Measurements from ENCODE around the gene PHLDB1. TPM values are rescaled to one million over a fixed set of nuclear protein-coding genes. Genes with fewer than 3 reads are reported as not detected.

The PHLDB1 gene
- total and polyA plus RNA-seq, 2 of the 8 experiments (the other 6 are each of a cell fraction or from before 2014, with no cell fraction given): 53.9 to 74.8 TPM

DNA sequence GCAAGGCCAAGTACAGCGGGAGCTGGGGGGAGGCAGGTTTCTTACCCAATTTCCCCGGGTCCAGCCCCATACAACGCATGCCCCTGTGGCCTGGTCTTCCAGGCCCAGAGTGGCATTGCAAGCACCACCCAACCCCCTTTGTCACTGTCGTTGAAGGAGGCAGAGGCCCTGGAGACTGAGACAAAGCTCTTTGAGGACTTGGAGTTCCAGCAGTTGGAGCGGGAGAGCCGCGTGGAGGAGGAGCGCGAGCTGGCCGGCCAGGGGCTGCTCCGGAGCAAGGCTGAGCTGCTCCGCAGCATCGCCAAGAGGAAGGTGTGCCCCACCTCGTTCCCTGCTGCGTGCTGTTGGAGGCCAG is 27.8 kb downstream of the PHLDB1 start (continued):
- TF ChIP-seq KDM1A (IDR thresholded peaks at IDR 0.05; ENCODE audit: borderline replicate concordance, low read length) (no peak), SIN3A (conservative IDR thresholded peaks at IDR 0.05 in 1 of 2, IDR thresholded peaks at IDR 0.05 in 1 of 2; ENCODE audit: low read depth in 1 of 2, low read length in 2 of 2) (no peak; a peak in 1 of 4 replicates), EP300 (IDR thresholded peaks at IDR 0.05; ENCODE audit: borderline replicate concordance in 1 of 2, low read depth in 2 of 2, low read length in 2 of 2) (no peak), CBX8 (IDR thresholded peaks at IDR 0.05; ENCODE audit: borderline replicate concordance, low read depth, low read length) (no peak), TAF7 (optimal IDR thresholded peaks at IDR 0.05; ENCODE audit: borderline replicate concordance, low read depth, low read length) (no peak), CREB1 (IDR thresholded peaks at IDR 0.05) (no peak), EZH2 (IDR thresholded peaks at IDR 0.05; ENCODE audit: low read depth, low read length, severe bottlenecking) (no peak), JUN (IDR thresholded peaks at IDR 0.05; ENCODE audit: low read depth, low read length) (no peak), KDM5A (IDR thresholded peaks at IDR 0.05; ENCODE audit: low read length) (no peak), SP1 (IDR thresholded peaks at IDR 0.05; ENCODE audit: low read depth, low read length) (0 out of 2 replicates have a peak, but pooled peaks have one; percentile 1), BCL11A (IDR thresholded peaks at IDR 0.05; ENCODE audit: low read depth in 2 of 2, low read length in 2 of 2) (no peak), ZNF274 (IDR thresholded peaks at IDR 0.05; ENCODE audit: borderline replicate concordance, extremely low read depth, low read length) (no peak), RXRA (IDR thresholded peaks at IDR 0.05; ENCODE audit: insufficient read depth, low read depth, low read length) (no peak), KDM4A (IDR thresholded peaks at IDR 0.05; ENCODE audit: low read depth, low read length, severe bottlenecking) (peak; percentile 33), SP2 (IDR thresholded peaks at IDR 0.05; ENCODE audit: low read length) (no peak), TAF1 (IDR thresholded peaks at IDR 0.05; ENCODE audit: low read depth, low read length) (no peak), PHF8 (conservative IDR thresholded peaks at IDR 0.05; ENCODE audit: low read depth, low read length) (0 out of 2 replicates have a peak, but pooled peaks have one; percentile 16), TBP (IDR thresholded peaks at IDR 0.05; ENCODE audit: low read depth, low read length) (0 out of 2 replicates have a peak, but pooled peaks have one; percentile 3), CHD2 (IDR thresholded peaks at IDR 0.05; ENCODE audit: low read length) (no peak; the same call in 1 of the 2 replicates), YY1 (IDR thresholded peaks at IDR 0.05; ENCODE audit: low read depth, low read length) (no peak), POLR2AphosphoS5 (IDR thresholded peaks at IDR 0.05; ENCODE audit: low read depth, low read length) (no peak; the same call in 1 of the 2 replicates), GTF2F1 (IDR thresholded peaks at IDR 0.05; ENCODE audit: borderline replicate concordance, low read depth, low read length) (no peak)
- TF ChIP-seq, protein P1, sequence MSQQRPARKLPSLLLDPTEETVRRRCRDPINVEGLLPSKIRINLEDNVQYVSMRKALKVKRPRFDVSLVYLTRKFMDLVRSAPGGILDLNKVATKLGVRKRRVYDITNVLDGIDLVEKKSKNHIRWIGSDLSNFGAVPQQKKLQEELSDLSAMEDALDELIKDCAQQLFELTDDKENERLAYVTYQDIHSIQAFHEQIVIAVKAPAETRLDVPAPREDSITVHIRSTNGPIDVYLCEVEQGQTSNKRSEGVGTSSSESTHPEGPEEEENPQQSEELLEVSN (IDR thresholded peaks at IDR 0.05): no peak; the same call in 1 of the 2 replicates
- TF ChIP-seq, protein P2, sequence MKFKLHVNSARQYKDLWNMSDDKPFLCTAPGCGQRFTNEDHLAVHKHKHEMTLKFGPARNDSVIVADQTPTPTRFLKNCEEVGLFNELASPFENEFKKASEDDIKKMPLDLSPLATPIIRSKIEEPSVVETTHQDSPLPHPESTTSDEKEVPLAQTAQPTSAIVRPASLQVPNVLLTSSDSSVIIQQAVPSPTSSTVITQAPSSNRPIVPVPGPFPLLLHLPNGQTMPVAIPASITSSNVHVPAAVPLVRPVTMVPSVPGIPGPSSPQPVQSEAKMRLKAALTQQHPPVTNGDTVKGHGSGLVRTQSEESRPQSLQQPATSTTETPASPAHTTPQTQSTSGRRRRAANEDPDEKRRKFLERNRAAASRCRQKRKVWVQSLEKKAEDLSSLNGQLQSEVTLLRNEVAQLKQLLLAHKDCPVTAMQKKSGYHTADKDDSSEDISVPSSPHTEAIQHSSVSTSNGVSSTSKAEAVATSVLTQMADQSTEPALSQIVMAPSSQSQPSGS (IDR thresholded peaks at IDR 0.05; ENCODE audit: low read length): no peak

Measured in H1 (cell line).